ENCODE results near the gene USP13.

GRCh38 chr3:179826247-179826637, 173.4 kb downstream of the USP13 start:
- no peak for TF ChIP-seq POLR2A (IDR thresholded peaks at IDR 0.05)
- TF ChIP-seq, protein P1, sequence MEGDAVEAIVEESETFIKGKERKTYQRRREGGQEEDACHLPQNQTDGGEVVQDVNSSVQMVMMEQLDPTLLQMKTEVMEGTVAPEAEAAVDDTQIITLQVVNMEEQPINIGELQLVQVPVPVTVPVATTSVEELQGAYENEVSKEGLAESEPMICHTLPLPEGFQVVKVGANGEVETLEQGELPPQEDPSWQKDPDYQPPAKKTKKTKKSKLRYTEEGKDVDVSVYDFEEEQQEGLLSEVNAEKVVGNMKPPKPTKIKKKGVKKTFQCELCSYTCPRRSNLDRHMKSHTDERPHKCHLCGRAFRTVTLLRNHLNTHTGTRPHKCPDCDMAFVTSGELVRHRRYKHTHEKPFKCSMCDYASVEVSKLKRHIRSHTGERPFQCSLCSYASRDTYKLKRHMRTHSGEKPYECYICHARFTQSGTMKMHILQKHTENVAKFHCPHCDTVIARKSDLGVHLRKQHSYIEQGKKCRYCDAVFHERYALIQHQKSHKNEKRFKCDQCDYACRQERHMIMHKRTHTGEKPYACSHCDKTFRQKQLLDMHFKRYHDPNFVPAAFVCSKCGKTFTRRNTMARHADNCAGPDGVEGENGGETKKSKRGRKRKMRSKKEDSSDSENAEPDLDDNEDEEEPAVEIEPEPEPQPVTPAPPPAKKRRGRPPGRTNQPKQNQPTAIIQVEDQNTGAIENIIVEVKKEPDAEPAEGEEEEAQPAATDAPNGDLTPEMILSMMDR (IDR thresholded peaks at IDR 0.05): no peak
- no peak for TF ChIP-seq POLR2AphosphoS5 (IDR thresholded peaks at IDR 0.05)
- TF ChIP-seq EP300 (IDR thresholded peaks at IDR 0.05): no peak

Data from gastroesophageal sphincter (tissue), 3 donors.